GM12892 (cell line): Measurements from ENCODE around the gene GNAZ.

Experiments used
- DNase-seq: peaks from one replicate; pipeline ENCODE4 v3.0.0; 2011; ENCODE audit not compliant: insufficient read length
- FAIRE-seq: peaks from 2 replicates; lab custom pipeline; 2011; peaks lifted over from hg19 to GRCh38; lab: Jason Lieb, UNC
- POLR2A ChIP-seq: IDR thresholded peaks from 2 replicates; pipeline ENCODE4 v1.6.1; 2011; ENCODE audit warnings: low read depth, low read length, control low read depth
- POLR2AphosphoS5 ChIP-seq: IDR thresholded peaks from 2 replicates; pipeline ENCODE4 v1.6.1; 2011; ENCODE audit warnings: low read depth, low read length, control low read depth
- TAF1 ChIP-seq: IDR thresholded peaks from 2 replicates; pipeline ENCODE4 v1.6.1; 2011; ENCODE audit warnings: low read depth, mild to moderate bottlenecking, control low read depth, low read length, borderline replicate concordance

The GNAZ gene

DNA sequence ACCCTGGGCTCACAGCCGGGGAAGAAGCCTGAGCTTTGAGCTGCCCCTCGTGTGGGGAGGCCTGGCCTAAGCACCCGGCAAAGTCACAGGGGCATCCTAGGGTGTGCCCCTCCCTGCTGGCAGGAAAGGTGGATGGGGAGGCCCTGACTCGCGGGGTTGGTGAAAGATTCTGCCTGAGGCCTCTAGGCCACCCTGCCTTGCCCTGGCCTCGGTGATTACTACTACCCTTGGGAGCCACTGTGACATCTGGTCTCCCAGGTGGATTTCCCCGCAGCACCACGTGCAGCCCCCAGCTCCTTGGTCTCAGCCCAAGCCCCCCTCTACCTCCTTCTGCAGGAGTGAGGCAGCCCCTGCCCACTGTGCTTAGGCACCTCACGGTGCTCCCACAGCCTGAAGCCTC lies 23.9 kb downstream of the GNAZ start:
- FAIRE-seq (no peak), DNase-seq (no peak)
- TF ChIP-seq POLR2A (no peak), TAF1 (no peak), POLR2AphosphoS5 (no peak)

DNA sequence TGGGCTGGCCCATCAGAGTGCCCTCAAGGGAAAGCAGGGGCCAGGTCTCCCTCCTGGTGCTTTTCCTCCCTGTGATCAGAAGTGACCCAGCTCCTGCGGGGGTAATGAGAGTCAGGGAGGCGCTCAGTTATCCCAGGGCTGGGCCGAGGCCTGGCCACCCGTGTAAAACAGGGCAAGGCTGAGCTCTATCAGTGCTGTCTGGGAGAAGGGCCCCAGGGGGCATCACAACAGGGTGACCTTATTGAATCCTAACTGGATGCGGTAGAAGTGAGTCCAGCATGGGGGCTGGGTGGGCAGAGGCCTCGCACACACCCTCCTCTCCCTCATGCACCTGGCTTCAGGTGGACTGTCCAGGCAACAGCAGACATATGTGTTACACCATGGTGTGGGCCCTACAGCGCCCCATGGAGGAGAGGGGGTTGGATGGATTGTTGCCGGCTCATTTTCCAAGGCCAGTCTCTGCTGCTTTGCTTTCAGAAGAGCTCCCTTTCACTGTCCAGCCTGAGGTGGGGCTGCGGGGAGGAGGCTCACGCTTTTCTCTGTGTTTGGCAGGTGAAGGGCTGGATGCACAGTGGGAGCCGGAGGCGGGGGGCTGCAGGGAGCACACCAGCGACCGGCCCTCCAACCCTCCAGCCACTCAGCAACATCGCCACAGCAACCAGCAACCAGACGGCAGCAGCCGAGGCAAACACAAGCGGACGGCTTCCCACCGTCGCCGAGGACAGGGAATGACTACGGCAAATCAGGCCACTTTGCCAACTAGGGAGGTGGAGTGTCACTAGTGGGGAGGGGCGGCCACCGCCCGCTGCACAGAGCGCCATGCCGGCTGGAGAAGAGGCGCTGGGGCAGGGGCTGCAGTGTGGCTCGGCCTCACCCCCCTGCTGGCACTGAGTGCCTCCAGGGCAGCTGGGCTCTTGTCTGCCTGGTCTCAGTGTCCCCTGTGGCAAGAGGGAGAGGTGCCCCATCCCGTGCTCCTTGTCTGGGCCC lies 24.7 kb downstream of the GNAZ start:
- no peak for FAIRE-seq
- TF ChIP-seq POLR2AphosphoS5 (no peak), POLR2A (no peak), TAF1 (no peak)
- DNase-seq = no peak

DNA sequence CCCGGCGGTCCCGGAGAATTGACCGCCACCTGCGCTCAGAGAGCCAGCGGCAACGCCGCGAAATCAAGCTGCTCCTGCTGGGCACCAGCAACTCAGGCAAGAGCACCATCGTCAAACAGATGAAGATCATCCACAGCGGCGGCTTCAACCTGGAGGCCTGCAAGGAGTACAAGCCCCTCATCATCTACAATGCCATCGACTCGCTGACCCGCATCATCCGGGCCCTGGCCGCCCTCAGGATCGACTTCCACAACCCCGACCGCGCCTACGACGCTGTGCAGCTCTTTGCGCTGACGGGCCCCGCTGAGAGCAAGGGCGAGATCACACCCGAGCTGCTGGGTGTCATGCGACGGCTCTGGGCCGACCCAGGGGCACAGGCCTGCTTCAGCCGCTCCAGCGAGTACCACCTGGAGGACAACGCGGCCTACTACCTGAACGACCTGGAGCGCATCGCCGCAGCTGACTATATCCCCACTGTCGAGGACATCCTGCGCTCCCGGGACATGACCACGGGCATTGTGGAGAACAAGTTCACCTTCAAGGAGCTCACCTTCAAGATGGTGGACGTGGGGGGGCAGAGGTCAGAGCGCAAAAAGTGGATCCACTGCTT lies 25.5 kb downstream of the GNAZ start:
- no peak for FAIRE-seq
- DNase-seq = no peak
- TF ChIP-seq POLR2AphosphoS5 (no peak), POLR2A (no peak), TAF1 (no peak)

DNA sequence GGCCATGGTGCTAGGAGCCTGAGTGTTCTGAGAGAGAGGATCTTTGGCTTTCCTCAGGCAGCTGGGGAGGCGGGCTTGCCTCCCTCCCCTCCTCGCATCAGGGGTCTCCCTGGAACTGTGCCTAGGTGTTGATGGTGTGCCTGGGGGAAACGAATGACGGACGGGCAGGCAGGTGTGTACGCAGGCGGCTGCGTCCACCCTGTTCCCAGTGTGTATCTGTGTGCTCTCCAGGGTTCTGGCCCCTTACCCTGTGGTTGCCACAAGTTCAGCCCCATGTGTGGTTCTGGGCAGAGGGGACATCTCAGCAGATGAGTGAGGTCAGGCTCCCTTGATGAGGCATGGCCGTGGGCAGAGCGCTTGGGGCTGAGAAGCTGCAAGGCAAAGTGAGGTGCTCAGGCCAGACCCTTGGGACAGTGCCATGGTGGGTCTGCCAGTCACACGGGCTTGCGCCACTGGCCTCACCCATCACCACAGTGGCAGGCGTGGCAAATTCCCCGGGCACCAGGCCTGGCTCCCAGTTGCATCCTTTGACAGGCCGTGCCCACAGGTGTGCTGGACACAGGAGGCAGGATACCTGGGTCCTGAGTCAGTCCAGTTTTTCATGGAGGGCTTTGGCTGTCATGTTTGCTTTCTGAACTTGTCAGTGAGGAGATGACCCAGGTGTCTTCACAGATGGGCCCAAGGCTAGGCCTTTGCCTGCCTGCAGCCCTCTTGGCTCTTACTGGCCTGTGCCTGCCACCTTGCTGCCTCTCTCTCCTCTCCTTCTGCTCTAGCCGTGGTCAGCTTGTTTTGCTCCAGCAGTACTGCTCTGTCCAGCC lies 27.3 kb downstream of the GNAZ start:
- TF ChIP-seq POLR2A (no peak), POLR2AphosphoS5 (no peak), TAF1 (no peak)
- no peak for DNase-seq
- no peak for FAIRE-seq

DNA sequence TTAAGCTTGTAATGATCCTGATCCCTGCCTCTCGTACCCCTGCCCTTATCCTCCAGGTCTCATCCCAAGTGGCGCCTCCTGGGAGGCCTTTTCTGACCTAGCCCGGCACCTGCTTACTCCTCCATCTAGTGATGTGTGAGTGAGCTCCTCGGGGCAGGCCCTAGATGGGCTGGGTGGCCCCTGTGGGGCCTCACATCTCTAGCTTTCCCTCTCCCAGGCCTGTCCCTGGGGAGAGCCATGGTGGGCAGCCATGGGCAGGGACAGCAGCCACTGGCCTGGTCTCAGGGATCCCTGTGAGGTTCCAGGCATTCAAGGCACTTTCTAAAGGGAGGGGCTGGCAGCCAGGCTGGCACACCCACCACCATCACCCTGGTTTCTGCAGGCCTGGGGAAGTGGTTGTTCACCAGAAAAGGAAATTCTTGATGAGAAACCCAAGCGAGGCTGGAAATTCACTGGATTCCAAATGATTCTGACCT lies 27.9 kb downstream of the GNAZ start:
- FAIRE-seq (no peak), DNase-seq (no peak)
- no peak for TF ChIP-seq POLR2AphosphoS5
- no peak for TF ChIP-seq TAF1

DNA sequence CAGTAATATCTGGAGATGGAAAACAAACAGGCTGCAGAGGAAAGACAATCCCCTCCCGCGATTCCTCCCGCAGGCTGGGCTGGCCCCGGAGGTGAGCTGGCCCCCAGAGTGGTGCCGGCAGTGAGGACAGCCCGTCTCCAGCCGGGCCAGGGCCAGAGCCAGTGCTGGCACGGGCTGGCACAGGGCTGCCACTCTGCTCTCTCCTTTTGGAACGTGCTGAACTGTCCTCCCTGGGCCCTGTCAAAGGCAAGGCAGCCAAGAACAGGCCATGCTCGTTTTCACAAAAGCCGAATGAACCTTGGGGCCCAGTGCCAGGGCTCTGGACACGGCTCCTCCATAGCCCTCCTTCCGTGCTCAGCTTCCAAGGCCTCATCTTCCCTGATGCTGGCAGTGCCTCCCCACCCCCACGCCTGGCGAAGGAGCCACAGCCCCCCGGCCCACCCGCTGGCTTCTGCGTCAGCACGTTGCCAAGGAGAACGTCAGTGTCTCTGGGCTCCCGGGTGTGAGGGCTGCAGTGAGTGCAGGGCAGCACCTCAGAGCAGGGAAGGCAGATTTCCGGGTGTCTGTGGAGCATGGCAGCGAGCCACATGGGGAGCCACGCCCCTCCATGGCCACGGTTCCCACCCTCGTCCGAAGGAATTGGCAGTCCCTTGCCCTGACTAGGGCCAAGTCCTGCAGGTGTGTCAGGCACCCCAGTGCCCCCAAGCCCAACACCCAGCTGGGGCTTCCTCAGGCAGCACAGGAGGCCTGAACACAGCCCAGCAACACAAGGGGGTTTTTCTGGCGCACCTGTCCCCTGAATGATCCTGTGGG lies 28.6 kb downstream of the GNAZ start:
- TF ChIP-seq TAF1 (no peak), POLR2AphosphoS5 (no peak), POLR2A (no peak)
- FAIRE-seq = no peak
- no peak for DNase-seq

DNA sequence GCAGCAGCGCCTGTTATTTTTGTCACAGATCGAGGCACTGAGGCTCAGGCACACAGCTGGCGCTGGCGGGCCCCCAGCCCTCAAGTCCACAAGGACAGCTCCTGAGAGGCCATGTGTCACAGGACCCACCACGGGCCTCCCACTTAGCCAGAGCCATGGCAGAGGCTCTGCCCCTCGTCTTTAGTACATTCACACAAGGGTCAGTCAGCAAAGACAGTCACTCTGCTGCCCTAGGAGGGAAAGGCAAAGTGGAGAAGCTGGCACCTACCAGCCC lies 29.1 kb downstream of the GNAZ start:
- TF ChIP-seq TAF1 = no peak
- TF ChIP-seq POLR2AphosphoS5 = no peak
- no peak for TF ChIP-seq POLR2A
- DNase-seq (no peak), FAIRE-seq (no peak)

DNA sequence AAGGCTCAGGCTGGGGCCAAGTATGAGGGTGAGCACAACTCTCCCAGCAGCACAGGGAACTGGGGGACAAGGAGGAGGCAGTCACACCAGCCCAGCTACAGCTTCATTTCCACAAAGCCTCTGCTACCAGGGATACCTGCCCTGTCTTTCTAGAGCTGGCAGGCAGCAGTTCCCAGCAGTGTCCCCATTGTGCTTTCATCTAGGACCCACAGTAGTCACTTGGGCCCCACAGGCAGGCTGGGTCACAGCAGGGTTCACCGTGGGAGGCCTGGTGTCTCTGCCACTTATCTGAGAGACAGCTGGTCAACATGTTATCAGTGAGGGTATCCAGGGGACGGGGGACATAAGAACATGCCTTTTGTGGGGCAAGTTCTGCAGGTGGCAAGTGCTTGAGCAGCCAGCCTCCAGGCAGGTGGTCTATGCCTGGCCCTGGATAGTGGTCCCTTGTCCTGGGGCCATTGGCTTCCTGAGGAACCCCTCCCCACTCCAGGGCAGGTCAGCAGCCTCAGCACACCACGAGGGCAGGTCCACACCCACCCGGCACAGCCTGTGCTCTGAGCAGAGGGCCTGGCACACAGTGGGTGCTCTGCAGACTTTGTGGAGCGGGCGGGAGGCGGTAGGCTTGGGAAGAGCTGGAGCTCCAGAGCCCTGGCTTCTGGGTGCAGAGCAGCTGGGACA lies 29.9 kb downstream of the GNAZ start:
- DNase-seq = no peak
- no peak for FAIRE-seq
- TF ChIP-seq POLR2AphosphoS5 (no peak), TAF1 (no peak), POLR2A (no peak)

DNA sequence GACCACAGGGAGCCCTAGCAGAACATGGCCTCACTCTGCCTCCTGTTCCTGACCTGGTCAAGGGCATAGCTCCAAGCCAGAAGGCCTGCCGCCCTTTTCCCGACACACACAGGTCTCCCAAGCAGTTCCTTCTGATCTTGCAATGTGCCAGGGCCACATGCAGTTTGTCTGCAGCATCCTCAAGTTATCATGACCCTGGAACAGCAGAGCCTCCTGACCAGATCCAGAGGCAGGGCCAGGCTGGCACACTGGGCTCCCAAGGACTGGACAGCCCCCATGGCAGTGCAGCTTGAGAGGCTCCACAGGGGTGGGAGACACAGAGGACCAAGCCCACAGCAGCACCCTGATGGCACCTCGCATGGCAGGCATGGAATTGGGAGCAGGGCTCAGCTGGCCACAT lies 31.2 kb downstream of the GNAZ start:
- no peak for TF ChIP-seq POLR2A
- TF ChIP-seq TAF1 = no peak
- no peak for TF ChIP-seq POLR2AphosphoS5
- DNase-seq (no peak), FAIRE-seq (no peak)

DNA sequence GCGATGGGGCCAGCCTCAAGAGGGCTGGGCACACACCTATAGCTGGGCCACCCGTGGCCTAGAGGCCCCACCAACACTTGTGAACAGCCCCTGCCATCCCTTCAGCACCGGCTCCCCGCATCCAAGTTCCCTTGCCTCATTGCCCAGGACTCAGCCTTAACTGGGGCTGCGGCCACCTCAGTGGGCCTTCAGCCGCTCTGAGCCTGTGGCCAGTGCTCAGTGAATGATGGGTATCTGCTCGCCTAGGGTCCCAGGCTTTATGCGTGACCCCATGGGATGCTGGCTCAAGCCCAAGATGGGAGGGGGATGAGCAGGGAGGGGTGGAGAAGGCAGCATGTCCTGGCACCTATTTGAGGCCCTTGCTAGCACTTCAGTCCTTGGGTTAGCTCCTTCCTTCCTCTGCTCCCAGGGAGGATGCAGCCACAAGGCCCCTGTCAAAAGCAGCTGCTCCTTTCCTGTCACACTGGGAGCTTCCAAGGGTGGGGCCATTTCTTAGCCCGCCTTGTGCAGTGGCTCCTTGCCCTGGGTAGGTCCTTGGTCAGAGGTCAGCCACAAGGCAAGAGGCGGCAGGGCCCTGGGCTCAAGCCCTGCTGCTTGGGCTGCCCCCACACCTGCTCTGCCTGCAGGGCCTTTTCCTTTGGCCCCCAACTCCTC lies 31.8 kb downstream of the GNAZ start:
- no peak for TF ChIP-seq POLR2AphosphoS5
- TF ChIP-seq POLR2A = no peak
- no peak for TF ChIP-seq TAF1
- FAIRE-seq (no peak), DNase-seq (no peak)
